ENCODE data around the gene NKIRAS2.

DNA sequence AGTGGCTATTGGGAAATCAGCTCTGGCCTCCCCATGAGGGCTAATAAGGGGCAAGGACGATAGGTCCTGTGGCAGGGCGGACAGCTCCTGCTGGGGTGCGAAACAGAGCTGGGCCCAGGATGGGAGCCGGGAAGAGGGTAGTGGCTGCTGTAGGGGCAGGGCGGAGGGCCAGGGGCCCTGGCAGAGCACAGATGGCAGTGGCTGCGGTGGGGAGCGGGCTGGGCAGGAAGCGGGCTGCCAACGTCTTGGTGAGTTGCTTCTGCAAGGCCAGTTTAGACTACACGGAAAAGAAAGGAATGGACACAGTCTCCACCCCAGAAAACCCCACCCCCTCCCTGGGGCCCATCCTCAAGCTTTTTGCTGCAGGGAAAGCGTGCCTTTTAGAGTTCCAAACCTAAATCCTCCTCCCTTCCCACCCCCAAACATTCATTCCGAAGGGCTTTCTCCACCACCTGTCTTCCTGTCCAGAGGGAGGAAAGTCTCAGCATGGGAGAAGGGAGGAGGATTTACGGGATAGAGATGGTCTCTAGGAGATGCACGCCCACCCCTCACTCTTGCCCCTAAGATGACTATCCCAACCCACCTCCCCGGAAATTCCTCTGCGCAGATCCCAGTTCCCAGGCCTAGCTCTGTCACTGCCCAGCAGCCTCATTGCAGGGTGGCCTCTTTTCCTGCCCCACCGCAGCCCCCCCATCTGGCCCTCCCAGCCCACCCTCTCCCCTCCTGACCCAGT, 7.1 kb downstream of the NKIRAS2 start:
- TF ChIP-seq POLR2A (IDR thresholded peaks at IDR 0.05; ENCODE audit: low read depth, low read length), result no peak
- TF ChIP-seq POLR2AphosphoS5 (IDR thresholded peaks at IDR 0.05; ENCODE audit: low read depth, low read length), result no peak

Data from GM12892 (cell line).